A549 treated with AZD9567 at 1 μM for 4 hours (cell line): ENCODE data around the gene FAM161A. TPM values are rescaled to one million over a fixed set of nuclear protein-coding genes. Genes with fewer than 3 reads are reported as not detected.

Experiments
- total RNA-seq: library from RNA; stranded (reverse); fragments of 200-300 nt; extraction: Qiagen RNA extraction; gene quantifications from 5 replicates; pipeline ENCODE4 v1.2.3, GENCODE V29; 2022; ENCODE audit not compliant: insufficient read depth

The FAM161A gene
- total RNA-seq, result 5.5 to 8.6 TPM (median 8.3 TPM) in 5 replicates

DNA sequence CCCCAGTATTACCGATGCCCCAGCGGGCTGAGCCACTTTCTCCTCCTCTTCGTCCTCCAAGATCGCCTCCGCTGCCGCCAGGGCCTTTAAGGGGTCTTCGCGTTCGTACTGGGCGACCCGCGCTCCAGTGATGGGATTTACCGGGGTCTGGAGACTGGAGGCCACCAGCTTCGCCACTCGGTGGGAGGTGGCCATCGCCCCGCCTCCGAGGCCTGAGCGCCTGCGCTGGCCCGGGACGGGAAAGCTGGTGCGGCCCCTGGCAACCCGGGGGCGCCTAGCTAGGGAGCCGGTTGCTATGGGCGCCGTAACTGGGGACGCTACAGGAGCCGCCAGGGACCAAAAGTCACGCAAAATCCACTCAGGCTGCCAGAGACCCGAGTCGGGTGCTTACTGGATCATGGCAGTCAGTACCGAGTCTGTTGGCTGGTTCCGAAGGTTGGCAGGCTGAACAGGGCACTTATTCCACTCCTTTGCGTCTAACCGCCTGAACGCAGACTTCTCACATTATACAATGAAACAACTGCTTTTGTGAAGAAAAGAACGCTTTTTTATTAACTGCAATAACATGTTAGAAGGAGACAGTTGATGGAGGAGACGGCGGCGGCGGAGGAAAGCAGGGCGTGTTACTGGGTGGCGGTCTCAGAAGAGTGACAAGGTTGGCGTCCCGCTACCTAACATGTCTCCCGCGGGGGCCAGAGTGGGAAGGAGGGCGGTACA is at the start of gene FAM161A:
FAM161A (minus strand) TSS at position 214 of the 717 bp plus-strand sequence; CDS start at position 195, 19 bp downstream.

GRCh38 chr2:61888267-61889055 is 34.6 kb upstream of the FAM161A start, which contains the start of gene CCT4:
TSS of gene CCT4 (minus strand) at chr2:61888656. CDS start at chr2:61888507, 149 bp downstream.

Other genes with a start within 250 kb of the FAM161A start
- gene CCT4, start 34.6 kb upstream of the FAM161A start, total RNA-seq, result 296 to 352 TPM (median 308 TPM) in 5 replicates
- 31.6 to 45.6 TPM (median 43.0 TPM) in 5 replicates for gene COMMD1, start 51.6 kb upstream of the FAM161A start, total RNA-seq